ENCODE data around the gene ATP6V0E1.
"Not testable (repeated sequence)": the region's sequence is repeated elsewhere in the genome, so short reads cannot be mapped to it uniquely, and the experiment has no call there.

The ATP6V0E1 gene

DNA sequence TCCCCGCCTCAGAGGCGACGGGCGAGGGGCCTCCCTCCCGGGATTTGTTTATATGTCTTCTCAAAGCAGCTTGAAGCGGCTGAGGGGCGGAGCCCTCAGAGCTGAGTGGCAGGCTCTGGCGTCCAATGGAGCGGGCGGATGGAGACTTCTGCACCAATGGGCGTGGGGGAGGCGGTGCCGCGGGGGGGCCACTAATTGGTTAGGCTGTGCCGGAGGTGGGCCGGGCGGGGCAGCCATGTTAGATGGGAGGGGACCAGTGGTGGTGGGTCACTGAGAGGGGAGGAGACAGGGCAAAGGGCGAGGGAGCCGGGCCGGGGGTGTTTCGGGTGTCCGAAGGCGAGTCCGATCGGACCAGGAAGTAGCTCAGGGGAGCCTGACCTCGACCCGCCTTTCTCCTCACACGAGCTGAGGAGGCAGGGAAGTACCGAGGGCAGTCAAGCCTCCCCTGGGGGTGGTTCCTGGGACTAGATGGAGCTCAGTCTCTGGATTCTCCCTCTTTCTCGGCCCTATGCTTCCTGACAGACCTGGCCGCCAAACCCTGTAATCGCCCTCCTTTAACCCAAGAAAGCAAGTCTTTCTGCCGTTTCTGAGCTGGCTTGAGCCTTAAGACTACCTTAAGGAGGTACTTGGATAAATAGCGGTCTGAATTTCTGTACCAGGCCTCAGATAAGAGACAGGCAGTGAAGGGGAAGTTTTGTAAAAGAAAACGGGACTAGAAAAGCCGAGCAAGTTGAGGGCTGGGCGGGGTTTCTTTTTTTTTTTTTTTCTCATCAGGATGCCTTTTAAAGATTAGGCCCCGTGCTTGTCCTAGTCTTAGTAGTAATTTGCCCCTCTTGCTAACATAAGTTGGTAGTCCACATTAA lies 73.7 kb downstream of the ATP6V0E1 start:
- peak overlapping the region; percentile 78 to 87 for H3K4me3 ChIP-seq (replicated peaks in 1 of 2; ENCODE audit: low read depth in 2 of 2, low read length in 2 of 2)
- TF ChIP-seq, protein P1, sequence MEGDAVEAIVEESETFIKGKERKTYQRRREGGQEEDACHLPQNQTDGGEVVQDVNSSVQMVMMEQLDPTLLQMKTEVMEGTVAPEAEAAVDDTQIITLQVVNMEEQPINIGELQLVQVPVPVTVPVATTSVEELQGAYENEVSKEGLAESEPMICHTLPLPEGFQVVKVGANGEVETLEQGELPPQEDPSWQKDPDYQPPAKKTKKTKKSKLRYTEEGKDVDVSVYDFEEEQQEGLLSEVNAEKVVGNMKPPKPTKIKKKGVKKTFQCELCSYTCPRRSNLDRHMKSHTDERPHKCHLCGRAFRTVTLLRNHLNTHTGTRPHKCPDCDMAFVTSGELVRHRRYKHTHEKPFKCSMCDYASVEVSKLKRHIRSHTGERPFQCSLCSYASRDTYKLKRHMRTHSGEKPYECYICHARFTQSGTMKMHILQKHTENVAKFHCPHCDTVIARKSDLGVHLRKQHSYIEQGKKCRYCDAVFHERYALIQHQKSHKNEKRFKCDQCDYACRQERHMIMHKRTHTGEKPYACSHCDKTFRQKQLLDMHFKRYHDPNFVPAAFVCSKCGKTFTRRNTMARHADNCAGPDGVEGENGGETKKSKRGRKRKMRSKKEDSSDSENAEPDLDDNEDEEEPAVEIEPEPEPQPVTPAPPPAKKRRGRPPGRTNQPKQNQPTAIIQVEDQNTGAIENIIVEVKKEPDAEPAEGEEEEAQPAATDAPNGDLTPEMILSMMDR (IDR thresholded peaks at IDR 0.05; ENCODE audit: low read depth, low read length), result peak; percentile 31

DNA sequence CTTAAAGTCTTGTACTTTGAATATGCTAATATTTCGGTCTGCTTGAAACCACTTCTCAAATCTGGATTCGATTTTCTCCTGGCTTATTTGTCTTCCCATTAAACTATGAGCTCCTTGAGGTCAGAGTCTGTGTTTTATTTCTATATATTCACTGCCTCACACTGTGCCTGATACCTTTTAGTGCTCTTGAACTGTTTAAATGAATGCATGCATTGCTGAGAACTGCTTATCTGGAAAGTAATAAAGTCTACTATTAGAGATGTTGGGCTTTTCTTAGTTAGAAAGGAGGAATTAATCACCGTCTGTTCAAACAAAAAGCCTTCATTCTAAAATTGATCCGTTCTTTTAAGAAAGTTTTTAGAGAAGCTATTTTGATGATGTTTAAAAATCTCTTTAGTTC lies 78.6 kb downstream of the ATP6V0E1 start:
- DNase-seq (ENCODE audit: low read depth in 2 of 2), result no peak
- TF ChIP-seq, protein P1 (IDR thresholded peaks at IDR 0.05; ENCODE audit: low read depth, low read length), result no peak
- H3K4me3 ChIP-seq (replicated peaks in 1 of 2; ENCODE audit: low read depth in 2 of 2, low read length in 2 of 2), result no peak overlapping the region

More for the DNA sequence above, 73.7 kb downstream of the ATP6V0E1 start:
- peak; percentile 99 for DNase-seq (ENCODE audit: low read depth in 2 of 2)

DNA sequence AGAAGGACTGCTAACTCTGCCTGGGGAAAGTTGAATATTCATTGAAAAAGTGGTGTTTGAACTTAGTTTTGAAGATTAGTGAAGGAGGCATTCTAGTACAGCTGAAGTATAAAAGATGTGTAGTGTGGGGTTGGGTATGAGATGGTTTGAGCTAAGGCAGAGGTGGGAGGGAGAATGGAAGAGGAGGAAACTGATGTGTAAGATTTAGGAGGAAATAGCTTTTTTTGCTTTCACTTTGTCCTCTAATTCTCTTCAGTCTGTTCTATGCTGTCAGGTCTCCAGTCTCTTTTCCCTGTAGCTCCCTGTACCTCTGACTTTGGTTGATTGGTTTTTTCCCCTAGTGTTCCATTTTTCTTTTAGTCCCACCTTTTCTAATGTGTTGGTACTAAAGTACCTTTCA lies 81.6 kb downstream of the ATP6V0E1 start:
- TF ChIP-seq, protein P1 (IDR thresholded peaks at IDR 0.05; ENCODE audit: low read depth, low read length), result no peak
- H3K4me3 ChIP-seq (replicated peaks in 1 of 2; ENCODE audit: low read depth in 2 of 2, low read length in 2 of 2), result no peak overlapping the region
- DNase-seq (ENCODE audit: low read depth in 2 of 2), result no peak

DNA sequence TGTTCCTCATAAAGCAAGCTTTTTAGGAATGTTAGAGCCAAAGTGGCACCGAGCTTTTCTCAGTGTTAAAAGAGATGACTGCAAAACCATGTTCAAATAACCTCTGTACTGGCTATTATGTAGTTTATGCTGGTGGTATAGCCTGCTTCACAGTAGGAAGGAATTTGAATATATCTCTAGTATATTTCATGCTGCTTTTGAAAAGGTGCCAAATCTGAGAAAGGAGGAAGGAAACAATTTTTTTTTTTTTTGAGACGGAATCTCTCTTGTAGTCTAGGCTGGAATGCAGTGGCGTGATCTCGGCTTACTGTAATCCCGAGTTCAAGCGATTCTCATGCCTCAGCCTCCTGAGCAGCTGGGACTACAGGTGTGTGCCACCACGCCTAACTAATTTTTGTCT lies 86.1 kb downstream of the ATP6V0E1 start:
- peak in 1 of 2 donors; percentile 15 for DNase-seq (ENCODE audit: low read depth in 2 of 2)
- TF ChIP-seq, protein P1 (IDR thresholded peaks at IDR 0.05; ENCODE audit: low read depth, low read length), result no peak
- no peak overlapping the region for H3K4me3 ChIP-seq (replicated peaks in 1 of 2; ENCODE audit: low read depth in 2 of 2, low read length in 2 of 2)

DNA sequence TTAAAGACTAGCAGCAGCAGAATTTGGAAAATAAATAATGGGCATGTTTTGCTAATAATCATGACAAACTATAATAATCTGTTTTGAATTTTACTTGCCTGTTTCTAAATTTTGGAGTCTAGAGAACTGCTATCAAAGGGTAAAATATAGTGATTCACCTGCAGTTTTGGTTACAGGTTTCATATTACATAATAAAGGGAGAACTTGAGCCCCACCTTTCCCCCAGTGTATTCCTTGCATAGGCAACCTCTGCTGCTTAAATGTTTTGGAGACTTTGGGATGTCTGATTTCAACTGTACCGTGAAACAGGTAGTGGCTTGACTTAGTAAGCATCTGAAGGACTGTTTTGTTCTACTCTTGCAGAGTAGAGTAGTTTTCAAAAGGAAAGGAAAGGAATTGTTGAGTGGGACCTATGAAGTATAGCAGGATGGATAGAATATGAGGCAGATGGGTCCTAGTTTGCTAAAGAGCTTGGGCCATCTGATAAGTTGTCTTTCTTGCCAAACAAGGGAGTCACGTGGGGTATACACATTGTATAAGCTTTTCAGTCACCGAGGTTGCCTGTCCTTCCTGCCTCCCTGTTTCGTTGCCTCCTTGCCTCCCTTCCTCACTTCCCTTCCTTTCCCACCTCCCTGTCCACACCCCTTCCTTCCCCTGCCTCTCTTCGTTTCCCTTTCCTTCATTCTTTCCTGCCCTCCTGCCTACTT lies 91.7 kb downstream of the ATP6V0E1 start:
- H3K4me3 ChIP-seq (replicated peaks in 1 of 2; ENCODE audit: low read depth in 2 of 2, low read length in 2 of 2), result no peak overlapping the region
- no peak for DNase-seq (ENCODE audit: low read depth in 2 of 2)
- TF ChIP-seq, protein P1 (IDR thresholded peaks at IDR 0.05; ENCODE audit: low read depth, low read length), result no peak

DNA sequence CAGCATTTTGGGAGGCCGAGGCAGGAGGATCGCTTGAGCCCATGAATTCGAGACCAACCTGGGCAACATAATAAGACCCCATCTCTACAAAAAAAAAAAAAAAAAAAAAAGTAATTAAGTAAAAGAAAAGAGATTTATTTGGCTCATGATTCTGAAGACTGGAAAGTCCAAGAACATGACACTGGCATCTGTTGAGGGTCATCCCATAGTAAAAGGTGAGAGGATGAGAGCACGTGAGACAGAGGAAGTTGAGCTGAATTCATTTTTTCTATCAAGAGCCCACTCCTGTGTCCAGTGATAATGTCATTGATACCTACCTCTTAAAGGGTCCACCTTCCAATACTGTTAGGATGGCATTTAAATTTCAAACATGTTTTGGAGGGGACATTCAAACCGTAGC lies 92.4 kb downstream of the ATP6V0E1 start:
- TF ChIP-seq, protein P1 (IDR thresholded peaks at IDR 0.05; ENCODE audit: low read depth, low read length), result no peak
- no peak overlapping the region for H3K4me3 ChIP-seq (replicated peaks in 1 of 2; ENCODE audit: low read depth in 2 of 2, low read length in 2 of 2)
- no peak for DNase-seq (ENCODE audit: low read depth in 2 of 2)

DNA sequence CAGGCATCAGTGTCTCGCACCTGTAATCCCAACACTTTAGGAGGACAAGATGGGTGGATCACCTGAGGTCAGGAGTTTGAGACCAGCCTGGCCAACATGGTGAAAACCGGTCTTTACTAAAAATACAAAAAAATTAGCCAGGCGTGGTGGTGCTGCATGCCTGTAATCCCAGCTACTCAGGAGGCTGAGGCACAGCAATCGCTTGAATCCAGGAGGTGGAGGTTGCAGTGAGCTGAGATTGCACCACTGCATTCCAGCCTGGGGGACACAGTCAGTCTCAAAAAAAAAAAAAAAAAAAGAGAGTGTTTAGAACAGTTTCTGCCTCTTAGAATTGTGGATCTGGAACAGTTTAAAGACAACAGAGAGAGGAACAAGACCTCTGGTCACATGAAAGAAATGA lies 92.9 kb downstream of the ATP6V0E1 start:
- not testable (repeated sequence) for DNase-seq (ENCODE audit: low read depth in 2 of 2); H3K4me3 ChIP-seq (replicated peaks in 1 of 2; ENCODE audit: low read depth in 2 of 2, low read length in 2 of 2)

All from cardiac fibroblast (primary cell).